Glomerular visceral epithelial cell (primary cell): ENCODE data around the gene CD209.

Experiments used
- DNase-seq: peaks from one replicate; pipeline ENCODE4 v3.0.0-alpha.2; 2016; ENCODE audit errors: extremely low spot score

The CD209 gene

GRCh38 chr19:7705387-7706187 lies 41.7 kb downstream of the CD209 start:
- DNase-seq: no peak

GRCh38 chr19:7704280-7705060 lies 42.9 kb downstream of the CD209 start:
- DNase-seq: no peak

- no peak for DNase-seq
Measured at GRCh38 chr19:7703332-7703731, 44.0 kb downstream of the CD209 start.

- no peak for DNase-seq
Measured at GRCh38 chr19:7701654-7702457, 45.5 kb downstream of the CD209 start, which contains the start of gene FCER2. FCER2 (minus strand) TSS chr19:7702131; CDS start chr19:7699760, 2,371 bp downstream.

GRCh38 chr19:7701049-7701653 lies 46.2 kb downstream of the CD209 start:
- no peak for DNase-seq

- no peak for DNase-seq
Measured at GRCh38 chr19:7699417-7700401, 47.6 kb downstream of the CD209 start.

GRCh38 chr19:7699003-7699402 lies 48.3 kb downstream of the CD209 start:
- no peak for DNase-seq

- DNase-seq: no peak
Measured at GRCh38 chr19:7698583-7698982, 48.8 kb downstream of the CD209 start.

- no peak for DNase-seq
Measured at GRCh38 chr19:7697721-7698287, 49.5 kb downstream of the CD209 start.

GRCh38 chr19:7694499-7694898 lies 52.8 kb downstream of the CD209 start:
- no peak for DNase-seq

- DNase-seq: no peak
Measured at GRCh38 chr19:7692417-7693088, 54.8 kb downstream of the CD209 start.

GRCh38 chr19:7691497-7691896 lies 55.8 kb downstream of the CD209 start:
- no peak for DNase-seq

- no peak for DNase-seq
Measured at GRCh38 chr19:7690779-7691258, 56.5 kb downstream of the CD209 start.
